ENCODE measurements around the gene CAMTA1.

Gene CAMTA1

DNA sequence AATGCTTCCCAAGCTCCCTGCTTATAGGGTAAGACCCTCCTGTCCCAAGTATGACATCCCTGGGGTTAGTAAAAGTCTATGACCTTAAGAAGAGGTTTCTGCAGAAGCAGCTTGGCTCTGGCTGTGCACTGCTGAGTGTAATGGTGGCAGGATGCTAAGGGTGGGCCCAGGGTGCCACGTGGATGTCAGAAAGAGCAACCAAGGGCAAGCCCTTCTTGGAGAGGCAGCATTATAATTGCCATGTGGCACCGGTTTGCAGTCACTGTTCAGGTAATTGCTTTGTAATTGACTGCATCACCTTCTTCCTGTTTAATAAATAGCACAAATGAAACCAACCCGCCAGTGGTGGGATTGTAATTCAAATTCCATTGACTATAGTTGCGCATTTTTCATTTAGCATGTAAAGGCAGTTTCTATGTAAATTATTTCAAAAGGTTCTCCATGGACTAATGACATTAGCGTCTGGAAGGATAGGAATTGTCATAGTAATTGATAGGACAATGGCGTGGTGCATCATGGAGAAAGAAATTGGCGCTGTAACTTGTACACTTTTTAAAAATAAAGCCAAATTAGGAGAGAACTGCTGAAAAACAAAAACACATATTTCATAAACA is 495.2 kb downstream of the CAMTA1 start:
- no peak overlapping the region for H3K27ac ChIP-seq
- no peak overlapping the region for H3K4me2 ChIP-seq
- no peak overlapping the region for H3K4me3 ChIP-seq
- no peak for TF ChIP-seq Cebpa-rat (IDR thresholded peaks at IDR 0.05)
- H3K4me1 ChIP-seq, result no peaks in the 10 kb centered on the region
- no peaks in the 10 kb centered on the region for H3K36me3 ChIP-seq
- no peaks in the 10 kb centered on the region for H4K20me1 ChIP-seq
- peaks cover 0 to 7% (median 0%) of the 10 kb centered on the region in 11 experiments; a peak in 5 of 22 replicates for H3K9me3 ChIP-seq (replicated peaks in 1 of 11)
- H3K9ac ChIP-seq, result no peak overlapping the region
- no peaks in the 10 kb centered on the region for H3K27me3 ChIP-seq

DNA sequence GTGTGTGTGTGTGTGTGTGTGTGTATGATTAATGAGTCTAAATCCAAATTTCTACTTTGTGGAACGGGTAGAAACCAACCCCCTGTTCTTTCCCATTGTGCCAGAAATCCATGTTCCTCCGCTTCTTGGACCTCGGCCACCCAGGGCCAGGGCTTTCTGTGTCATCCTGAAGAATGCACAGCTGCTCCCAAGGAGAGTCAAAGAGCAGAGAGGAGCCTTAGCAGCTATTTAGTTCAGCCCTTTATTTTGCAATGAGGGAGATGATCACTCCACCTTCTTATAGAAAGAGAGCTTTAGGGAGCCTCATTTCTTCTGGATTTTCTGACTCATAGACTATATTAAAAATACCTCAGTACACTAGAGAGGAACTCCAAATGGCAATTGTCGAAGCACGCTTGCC is 496.6 kb downstream of the CAMTA1 start:
- Histone ChIP-seq H3K27me3 (no peaks in the 10 kb centered on the region), H3K4me1 (no peaks in the 10 kb centered on the region), H3K36me3 (no peaks in the 10 kb centered on the region), H4K20me1 (no peaks in the 10 kb centered on the region), H3K9me3 (replicated peaks in 1 of 11) (peaks cover 0 to 3% (median 0%) of the 10 kb centered on the region in 11 experiments; a peak in 3 of 22 replicates), H3K27ac (no peak overlapping the region), H3K4me3 (no peak overlapping the region), H3K4me2 (no peak overlapping the region), H3K9ac (no peak overlapping the region)
- no peak for TF ChIP-seq Cebpa-rat (IDR thresholded peaks at IDR 0.05)

DNA sequence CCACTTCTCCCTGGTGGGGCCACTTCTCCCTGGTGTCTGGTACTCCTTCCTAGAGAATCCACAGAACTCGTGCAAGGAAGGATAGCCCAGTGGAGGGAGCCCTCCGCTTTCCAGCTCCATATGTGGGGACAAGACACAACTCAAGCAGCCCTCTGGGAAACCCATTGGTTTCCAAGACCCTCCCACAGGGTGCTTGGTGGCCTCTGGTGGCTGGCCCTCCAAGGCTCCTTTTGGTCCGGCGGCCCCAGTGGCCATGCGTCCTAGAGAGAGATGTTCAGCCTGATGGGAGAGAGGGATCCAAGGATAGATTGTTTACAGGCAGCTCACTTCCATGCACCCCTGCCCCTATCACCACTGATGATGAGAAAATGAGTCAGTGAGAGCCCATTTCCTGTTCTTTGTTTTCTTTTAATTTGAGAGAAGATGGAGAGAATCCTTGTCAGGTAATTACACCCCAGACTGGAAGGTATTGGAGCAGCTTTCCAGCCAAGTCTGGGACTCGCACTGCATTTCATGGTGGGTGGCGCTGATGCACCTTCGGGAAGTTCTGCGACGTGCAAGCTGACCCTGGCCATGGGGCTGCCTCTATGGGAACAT is 499.7 kb downstream of the CAMTA1 start:
- Histone ChIP-seq H3K4me1 (no peaks in the 10 kb centered on the region), H3K9ac (no peak overlapping the region), H3K9me3 (replicated peaks in 1 of 11) (peaks cover 0 to 3% (median 0%) of the 10 kb centered on the region in 11 experiments; a peak in 2 of 22 replicates), H4K20me1 (no peaks in the 10 kb centered on the region), H3K36me3 (no peaks in the 10 kb centered on the region), H3K4me2 (no peak overlapping the region), H3K27me3 (no peaks in the 10 kb centered on the region), H3K4me3 (no peak overlapping the region), H3K27ac (no peak overlapping the region)
- no peak for TF ChIP-seq Cebpa-rat (IDR thresholded peaks at IDR 0.05)

DNA sequence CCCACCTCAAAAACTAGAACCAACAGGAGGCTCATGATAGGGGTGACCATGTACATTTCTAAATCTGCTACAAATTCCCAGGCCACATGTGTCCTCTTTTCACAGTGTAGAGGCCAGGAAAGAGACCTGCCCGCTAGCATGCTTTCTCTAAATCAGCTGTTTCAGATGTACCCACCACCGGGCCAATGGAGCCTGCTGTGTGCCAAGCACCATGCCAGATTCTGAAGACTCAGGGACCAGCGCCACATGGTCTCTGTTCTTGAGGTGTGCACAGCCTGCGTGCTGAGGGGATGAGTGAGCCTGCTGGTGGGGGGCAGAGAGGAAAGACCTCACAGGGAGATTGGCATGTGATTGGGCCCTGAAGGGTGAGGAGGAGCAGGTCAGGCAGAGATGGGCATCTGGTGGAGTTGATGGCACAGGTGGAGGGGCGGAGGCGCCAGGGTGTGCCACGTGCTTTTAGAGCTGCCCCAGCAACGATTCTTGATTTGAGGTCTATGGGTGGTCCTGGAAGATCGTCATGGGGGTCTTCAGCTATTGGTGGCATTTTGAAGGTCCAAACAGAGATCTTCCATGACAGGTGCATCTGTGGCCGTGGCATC is 500.7 kb downstream of the CAMTA1 start:
- H3K27me3 ChIP-seq, result no peaks in the 10 kb centered on the region
- no peak overlapping the region for H3K4me3 ChIP-seq
- no peaks in the 10 kb centered on the region for H3K36me3 ChIP-seq
- H3K9me3 ChIP-seq (replicated peaks in 1 of 11), result peaks cover 0 to 3% (median 0%) of the 10 kb centered on the region in 11 experiments; a peak in 2 of 22 replicates
- H3K4me2 ChIP-seq, result no peak overlapping the region
- H4K20me1 ChIP-seq, result no peaks in the 10 kb centered on the region
- H3K9ac ChIP-seq, result no peak overlapping the region
- TF ChIP-seq Cebpa-rat (IDR thresholded peaks at IDR 0.05), result no peak
- no peaks in the 10 kb centered on the region for H3K4me1 ChIP-seq
- H3K27ac ChIP-seq, result no peak overlapping the region

DNA sequence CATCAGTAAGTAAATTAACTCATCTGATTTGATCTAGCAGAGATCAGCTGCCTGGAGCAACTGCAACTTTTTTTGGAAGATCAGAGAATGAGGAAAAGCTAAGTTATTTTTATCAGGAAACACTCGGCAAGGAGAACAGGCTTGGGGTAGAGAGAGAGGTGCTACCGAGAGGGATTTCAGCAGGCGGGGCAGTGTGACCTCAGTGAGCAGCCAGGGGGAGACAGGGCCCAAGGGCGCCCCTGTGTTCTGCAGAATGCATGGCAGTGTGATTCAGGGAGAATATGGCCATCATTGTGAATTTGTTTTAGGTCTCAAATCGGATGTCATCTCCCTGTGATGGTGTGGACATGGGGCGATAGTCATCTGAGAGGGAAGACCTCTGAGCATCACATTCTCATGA is 501.8 kb downstream of the CAMTA1 start:
- Histone ChIP-seq H3K4me2 (no peak overlapping the region), H3K9ac (no peak overlapping the region), H3K27me3 (no peaks in the 10 kb centered on the region), H3K4me3 (no peak overlapping the region), H4K20me1 (no peaks in the 10 kb centered on the region), H3K27ac (no peak overlapping the region), H3K36me3 (no peaks in the 10 kb centered on the region), H3K4me1 (peaks cover 4 to 8% (median 7%) of the 10 kb centered on the region in 10 experiments; a peak in 17 of 20 replicates), H3K9me3 (replicated peaks in 1 of 11) (peaks cover 0 to 3% (median 0%) of the 10 kb centered on the region in 11 experiments; a peak in 2 of 22 replicates)
- no peak for TF ChIP-seq Cebpa-rat (IDR thresholded peaks at IDR 0.05)

DNA sequence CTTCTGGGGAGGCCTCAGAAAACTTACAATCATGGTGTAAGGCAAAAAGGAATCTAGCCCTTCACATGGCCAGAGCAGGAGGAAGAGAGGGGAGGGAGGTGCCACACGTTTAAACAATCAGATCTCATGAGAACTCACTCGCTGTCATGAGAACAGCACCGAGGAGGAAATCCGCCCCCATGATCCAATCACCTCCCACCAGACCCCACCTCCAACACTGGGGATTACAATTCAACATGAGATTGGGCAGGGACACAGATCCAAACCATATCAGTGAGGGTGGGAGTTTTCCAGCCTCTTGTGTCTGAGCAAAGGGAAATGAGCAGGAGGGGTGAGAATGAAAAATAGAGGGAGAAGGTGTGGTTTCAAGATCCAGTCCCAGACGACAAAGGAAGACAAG is 503.7 kb downstream of the CAMTA1 start:
- H3K4me2 ChIP-seq, result no peak overlapping the region
- H3K4me3 ChIP-seq, result no peak overlapping the region
- no peak overlapping the region for H3K27ac ChIP-seq
- peaks cover 4 to 10% (median 8%) of the 10 kb centered on the region in 10 experiments; a peak in 17 of 20 replicates for H3K4me1 ChIP-seq
- no peaks in the 10 kb centered on the region for H3K27me3 ChIP-seq
- peaks cover 0 to 3% (median 0%) of the 10 kb centered on the region in 11 experiments; a peak in 2 of 22 replicates for H3K9me3 ChIP-seq (replicated peaks in 1 of 11)
- TF ChIP-seq Cebpa-rat (IDR thresholded peaks at IDR 0.05), result no peak
- H3K36me3 ChIP-seq, result no peaks in the 10 kb centered on the region
- H3K9ac ChIP-seq, result no peak overlapping the region
- H4K20me1 ChIP-seq, result no peaks in the 10 kb centered on the region

DNA sequence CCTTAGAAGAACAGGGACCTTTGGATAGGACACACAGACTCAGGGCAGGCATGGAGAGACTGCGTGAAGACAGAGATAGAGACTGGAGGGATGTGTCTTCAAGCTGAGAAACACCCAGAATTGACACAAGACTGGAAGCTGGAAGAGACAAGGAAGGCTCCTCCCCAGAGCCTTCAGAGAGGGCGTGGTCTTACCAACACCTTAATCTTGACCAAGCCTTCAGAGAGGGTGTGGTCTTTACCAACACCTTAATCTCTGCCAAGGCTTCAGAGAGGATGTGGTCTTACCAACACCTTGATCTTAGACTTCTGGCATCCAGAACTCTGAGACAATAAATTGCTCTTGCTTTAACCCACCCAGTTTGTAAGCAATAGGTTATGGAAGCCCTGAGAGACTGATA is 504.4 kb downstream of the CAMTA1 start:
- TF ChIP-seq Cebpa-rat (IDR thresholded peaks at IDR 0.05), result no peak
- Histone ChIP-seq H3K36me3 (no peaks in the 10 kb centered on the region), H3K9me3 (replicated peaks in 1 of 11) (peaks cover 0 to 3% (median 0%) of the 10 kb centered on the region in 11 experiments; a peak in 2 of 22 replicates)

DNA sequence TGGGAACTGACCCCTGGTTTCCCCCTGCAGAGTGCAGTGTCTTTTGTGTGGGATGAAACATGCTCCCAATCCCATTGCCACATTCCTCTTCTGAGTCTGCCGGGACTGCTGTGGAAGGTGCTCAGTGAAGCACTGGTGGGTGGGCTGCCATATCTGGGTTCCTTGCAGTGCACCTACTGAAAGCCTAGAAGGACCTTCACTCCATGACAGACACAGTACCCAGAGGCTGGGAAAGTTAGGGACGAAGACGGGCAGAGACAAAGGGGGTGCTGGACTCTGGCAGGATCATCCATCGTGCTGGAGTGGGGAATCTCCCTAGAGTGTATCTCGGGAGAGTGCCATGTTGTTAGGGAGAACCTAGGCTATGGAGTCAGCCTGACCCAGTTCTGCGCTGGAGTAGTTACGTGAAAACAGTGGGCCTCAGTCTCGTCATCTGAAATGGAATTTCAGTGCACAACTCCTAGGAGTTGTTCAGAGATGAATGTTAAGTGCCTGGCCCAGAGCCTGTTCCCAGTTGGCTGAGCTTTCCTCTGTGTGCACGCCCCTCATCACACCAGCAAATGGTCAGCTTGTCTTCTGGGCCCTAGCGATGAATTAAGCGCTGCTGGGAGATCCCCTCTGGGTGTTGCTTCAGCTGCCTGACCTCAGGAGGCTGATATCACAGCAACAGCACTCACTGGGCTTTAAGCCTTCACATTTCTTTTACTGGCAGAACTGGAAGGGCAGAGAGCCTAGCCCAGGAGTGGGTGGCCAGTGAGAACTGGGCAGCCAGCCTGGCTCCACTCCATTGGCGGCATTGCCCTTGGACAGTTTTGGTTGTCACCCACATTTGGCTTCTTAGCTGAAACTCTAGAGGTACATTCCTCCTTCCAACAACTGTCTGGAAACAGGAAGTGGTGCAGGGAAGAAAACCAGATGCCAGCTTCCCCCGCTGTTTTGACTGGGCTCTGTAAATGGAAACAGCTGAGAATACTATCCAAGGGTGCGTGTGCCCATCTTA is 506.0 kb downstream of the CAMTA1 start:
- H3K4me3 ChIP-seq, result no peak overlapping the region
- no peaks in the 10 kb centered on the region for H4K20me1 ChIP-seq
- H3K27ac ChIP-seq, result no peak overlapping the region
- no peaks in the 10 kb centered on the region for H3K27me3 ChIP-seq
- H3K9me3 ChIP-seq (replicated peaks in 1 of 11), result peaks cover 0 to 12% (median 4%) of the 10 kb centered on the region in 11 experiments; a peak in 10 of 22 replicates
- peak overlapping the region in 9 of 11 experiments; percentile 7 to 45 (median 33); a peak in 14 of 22 replicates for H3K4me2 ChIP-seq
- H3K9ac ChIP-seq, result no peak overlapping the region
- no peaks in the 10 kb centered on the region for H3K36me3 ChIP-seq
- H3K4me1 ChIP-seq, result peaks cover 4 to 14% (median 9%) of the 10 kb centered on the region in 10 experiments; a peak in 17 of 20 replicates
- TF ChIP-seq Cebpa-rat (IDR thresholded peaks at IDR 0.05), result no peak

More for the DNA sequence above, 504.4 kb downstream of the CAMTA1 start:
- H3K27ac ChIP-seq, result no peak overlapping the region
- H3K27me3 ChIP-seq, result no peaks in the 10 kb centered on the region
- H3K9ac ChIP-seq, result no peak overlapping the region
- no peak overlapping the region for H3K4me3 ChIP-seq
- no peak overlapping the region for H3K4me2 ChIP-seq
- H4K20me1 ChIP-seq, result no peaks in the 10 kb centered on the region
- peaks cover 4 to 14% (median 9%) of the 10 kb centered on the region in 10 experiments; a peak in 17 of 20 replicates for H3K4me1 ChIP-seq

Data from BLaER1 treated with 17β-estradiol and CSF1 and Interleukin-3, amounts not matched to agents 10 nM and 100 nM (cell line).